Endothelial cell of umbilical vein (primary cell): ENCODE measurements around the gene TBC1D17.

Source experiments
- POLR2A ChIP-seq: IDR thresholded peaks from 2 replicates; pipeline ENCODE4 v1.6.1; 2012; ENCODE audit warnings: low read depth, mild to moderate bottlenecking, control low read depth, low read length
- TF ChIP-seq, protein P1 (sequence below), 2 donors: IDR thresholded peaks; 1 replicate in 1 of 2; 2 replicates in 1 of 2; pipeline ENCODE4 v1.5.1; 2011; ENCODE audit warnings: low read length in 2 of 2, mild to moderate bottlenecking in 2 of 2, moderate library complexity in 2 of 2, control low read depth in 1 of 2, inconsistent platforms in 1 of 2, low read depth in 1 of 2; ENCODE audit not compliant: insufficient read depth in 1 of 2; ENCODE audit errors: extremely low read depth in 1 of 2

GRCh38 chr19:49912965-49913685 is 35.6 kb downstream of the TBC1D17 start:
- TF ChIP-seq, protein P1, sequence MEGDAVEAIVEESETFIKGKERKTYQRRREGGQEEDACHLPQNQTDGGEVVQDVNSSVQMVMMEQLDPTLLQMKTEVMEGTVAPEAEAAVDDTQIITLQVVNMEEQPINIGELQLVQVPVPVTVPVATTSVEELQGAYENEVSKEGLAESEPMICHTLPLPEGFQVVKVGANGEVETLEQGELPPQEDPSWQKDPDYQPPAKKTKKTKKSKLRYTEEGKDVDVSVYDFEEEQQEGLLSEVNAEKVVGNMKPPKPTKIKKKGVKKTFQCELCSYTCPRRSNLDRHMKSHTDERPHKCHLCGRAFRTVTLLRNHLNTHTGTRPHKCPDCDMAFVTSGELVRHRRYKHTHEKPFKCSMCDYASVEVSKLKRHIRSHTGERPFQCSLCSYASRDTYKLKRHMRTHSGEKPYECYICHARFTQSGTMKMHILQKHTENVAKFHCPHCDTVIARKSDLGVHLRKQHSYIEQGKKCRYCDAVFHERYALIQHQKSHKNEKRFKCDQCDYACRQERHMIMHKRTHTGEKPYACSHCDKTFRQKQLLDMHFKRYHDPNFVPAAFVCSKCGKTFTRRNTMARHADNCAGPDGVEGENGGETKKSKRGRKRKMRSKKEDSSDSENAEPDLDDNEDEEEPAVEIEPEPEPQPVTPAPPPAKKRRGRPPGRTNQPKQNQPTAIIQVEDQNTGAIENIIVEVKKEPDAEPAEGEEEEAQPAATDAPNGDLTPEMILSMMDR (IDR thresholded peaks at IDR 0.05; ENCODE audit: extremely low read depth in 1 of 2, insufficient read depth in 1 of 2, low read depth in 1 of 2, low read length in 2 of 2): no peak
- TF ChIP-seq POLR2A: no peak
